ENCODE data around the gene STIM2. TPM values are rescaled to one million over a fixed set of nuclear protein-coding genes. Genes with fewer than 3 reads are reported as not detected.

STIM2 gene
- total RNA-seq, 1 experiment from 2014 or later, result 203 TPM

DNA sequence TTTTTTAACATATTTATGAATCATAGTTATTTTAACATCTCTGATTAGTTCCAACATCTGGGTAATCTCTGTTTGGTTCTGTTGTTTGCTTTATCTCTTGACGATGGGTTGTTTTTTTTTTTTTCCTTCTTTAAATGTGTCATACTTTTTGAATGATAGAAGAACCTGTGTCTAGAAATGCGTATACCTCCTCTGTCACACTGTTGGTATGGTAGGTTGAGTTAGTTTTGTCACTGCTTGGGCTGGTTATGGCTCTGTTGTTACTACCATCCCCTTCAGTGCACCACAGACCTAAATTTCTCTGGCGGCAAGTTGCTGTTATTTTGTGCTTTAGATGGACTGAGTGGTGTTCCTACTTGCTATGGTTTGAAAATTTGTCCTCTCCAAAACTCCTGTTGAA lies 16.8 kb downstream of the STIM2 start:
- Histone ChIP-seq H2AFZ (ENCODE audit: low read length) (no peak overlapping the region), H3K79me2 (ENCODE audit: low read length) (peaks cover 99% of the 10 kb centered on the region), H3K9me3 (ENCODE audit: low read length) (no peaks in the 10 kb centered on the region), H3K9me2 (replicated peaks; ENCODE audit: insufficient read depth, low read length) (no peaks in the 10 kb centered on the region), H3K27me3 (ENCODE audit: low read length) (no peaks in the 10 kb centered on the region), H3K27ac (ENCODE audit: low read length) (no peak overlapping the region), H3K4me3 (ENCODE audit: low read length) (no peak overlapping the region), H3K4me1 (ENCODE audit: low read length) (peaks cover 38% of the 10 kb centered on the region), H3K9ac (ENCODE audit: low read length) (no peak overlapping the region), H4K20me1 (ENCODE audit: insufficient read depth, low read depth, low read length) (peaks cover 18% of the 10 kb centered on the region; the same call in 1 of the 2 replicates), H3K4me2 (ENCODE audit: low read depth, low read length, poor library complexity, severe bottlenecking) (no peak overlapping the region), H3K36me3 (ENCODE audit: insufficient read depth, low read length) (peaks cover 20% of the 10 kb centered on the region; the same call in 1 of the 2 replicates)
- no peak for DNase-seq

DNA sequence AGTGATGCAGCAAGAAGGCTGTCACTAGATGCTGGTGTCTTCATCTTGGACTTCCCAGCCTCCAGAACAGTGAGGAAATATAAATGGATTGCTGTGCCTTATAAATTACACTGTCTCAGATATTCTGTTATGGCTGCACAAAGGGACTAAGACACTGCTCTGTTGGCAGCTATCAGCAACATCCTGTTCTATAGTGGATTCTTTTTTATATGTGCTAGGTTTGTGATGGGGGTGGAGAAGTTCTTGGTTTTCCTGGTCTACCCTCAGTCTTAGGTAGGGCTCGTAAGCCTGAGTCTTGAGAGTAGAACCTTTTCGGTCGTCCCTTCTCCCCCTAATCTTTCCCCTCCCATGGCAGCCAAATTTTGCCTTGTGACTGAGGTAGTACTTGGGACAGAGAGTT lies 17.3 kb downstream of the STIM2 start:
- Histone ChIP-seq H3K36me3 (ENCODE audit: insufficient read depth, low read length) (peaks cover 20% of the 10 kb centered on the region; the same call in 1 of the 2 replicates), H3K9me2 (replicated peaks; ENCODE audit: insufficient read depth, low read length) (no peaks in the 10 kb centered on the region), H3K4me2 (ENCODE audit: low read depth, low read length, poor library complexity, severe bottlenecking) (no peak overlapping the region), H3K9me3 (ENCODE audit: low read length) (no peaks in the 10 kb centered on the region), H3K27ac (ENCODE audit: low read length) (no peak overlapping the region), H3K4me3 (ENCODE audit: low read length) (no peak overlapping the region), H4K20me1 (ENCODE audit: insufficient read depth, low read depth, low read length) (peaks cover 18% of the 10 kb centered on the region; the same call in 1 of the 2 replicates), H3K79me2 (ENCODE audit: low read length) (peaks cover 97% of the 10 kb centered on the region), H3K4me1 (ENCODE audit: low read length) (peaks cover 43% of the 10 kb centered on the region), H2AFZ (ENCODE audit: low read length) (no peak overlapping the region), H3K27me3 (ENCODE audit: low read length) (no peaks in the 10 kb centered on the region), H3K9ac (ENCODE audit: low read length) (no peak overlapping the region)
- DNase-seq, result no peak

DNA sequence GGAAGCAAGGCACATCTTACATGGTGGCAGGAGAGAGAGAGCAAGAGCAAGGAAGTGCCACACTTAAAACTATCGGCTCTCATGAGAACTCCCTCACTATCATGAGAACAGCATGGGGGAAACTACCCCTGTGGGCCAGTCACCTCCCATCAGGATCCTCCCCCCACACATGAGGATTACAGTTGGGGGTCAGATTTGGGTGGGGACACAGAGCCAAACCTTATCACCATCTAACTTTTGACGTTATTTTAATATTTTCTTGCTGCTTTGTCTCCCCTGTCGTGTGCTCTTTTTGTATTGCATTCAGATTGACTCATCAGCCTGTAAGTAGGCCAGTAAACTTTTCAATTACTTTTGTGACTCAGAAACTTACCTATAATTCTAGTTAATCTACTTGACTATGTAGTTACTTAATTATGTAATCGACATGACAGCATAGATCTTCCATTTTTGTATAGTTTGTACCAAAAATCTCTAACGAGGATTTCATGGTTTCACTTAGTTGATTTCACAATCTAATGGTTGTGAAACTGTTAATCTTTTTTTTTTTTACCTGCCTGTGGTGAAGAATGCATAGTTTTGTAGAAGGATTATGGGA lies 18.3 kb downstream of the STIM2 start:
- peaks cover 97% of the 10 kb centered on the region for H3K79me2 ChIP-seq (ENCODE audit: low read length)
- no peaks in the 10 kb centered on the region for H3K9me2 ChIP-seq (replicated peaks; ENCODE audit: insufficient read depth, low read length)
- H2AFZ ChIP-seq (ENCODE audit: low read length), result no peak overlapping the region
- H3K27ac ChIP-seq (ENCODE audit: low read length), result no peak overlapping the region
- H3K9ac ChIP-seq (ENCODE audit: low read length), result no peak overlapping the region
- no peak overlapping the region for H3K4me3 ChIP-seq (ENCODE audit: low read length)
- H4K20me1 ChIP-seq (ENCODE audit: insufficient read depth, low read depth, low read length), result peaks cover 18% of the 10 kb centered on the region; the same call in 1 of the 2 replicates
- H3K4me1 ChIP-seq (ENCODE audit: low read length), result peaks cover 50% of the 10 kb centered on the region
- H3K27me3 ChIP-seq (ENCODE audit: low read length), result no peaks in the 10 kb centered on the region
- H3K9me3 ChIP-seq (ENCODE audit: low read length), result no peaks in the 10 kb centered on the region
- H3K4me2 ChIP-seq (ENCODE audit: low read depth, low read length, poor library complexity, severe bottlenecking), result no peak overlapping the region
- no peak for DNase-seq
- peaks cover 20% of the 10 kb centered on the region; the same call in 1 of the 2 replicates for H3K36me3 ChIP-seq (ENCODE audit: insufficient read depth, low read length)

DNA sequence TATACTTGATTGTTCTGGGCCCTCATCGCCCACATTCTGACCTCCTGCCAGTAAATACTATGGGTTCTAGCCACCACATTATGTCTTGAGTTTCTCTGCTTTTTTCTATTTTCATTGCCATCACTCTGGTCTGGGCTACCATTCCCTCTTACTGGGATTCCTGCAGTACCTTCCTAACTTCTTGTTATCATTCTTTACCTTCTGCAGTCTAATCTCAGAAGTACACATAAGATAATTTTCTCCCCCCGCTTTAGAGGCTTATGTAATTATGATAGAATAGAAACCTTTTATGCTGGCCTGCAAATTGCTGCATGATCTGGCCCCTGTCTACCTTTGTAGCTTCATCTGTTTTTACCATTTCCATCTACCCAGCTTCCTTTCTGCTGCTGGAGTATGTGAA lies 19.2 kb downstream of the STIM2 start:
- no peak for DNase-seq
- Histone ChIP-seq H3K27me3 (ENCODE audit: low read length) (no peaks in the 10 kb centered on the region), H3K4me1 (ENCODE audit: low read length) (peaks cover 55% of the 10 kb centered on the region), H3K9me2 (replicated peaks; ENCODE audit: insufficient read depth, low read length) (no peaks in the 10 kb centered on the region), H3K27ac (ENCODE audit: low read length) (peak overlapping the region; percentile 48), H4K20me1 (ENCODE audit: insufficient read depth, low read depth, low read length) (peaks cover 19% of the 10 kb centered on the region; the same call in 1 of the 2 replicates), H3K4me3 (ENCODE audit: low read length) (no peak overlapping the region), H3K9me3 (ENCODE audit: low read length) (no peaks in the 10 kb centered on the region), H3K36me3 (ENCODE audit: insufficient read depth, low read length) (peaks cover 20% of the 10 kb centered on the region; the same call in 1 of the 2 replicates), H3K9ac (ENCODE audit: low read length) (no peak overlapping the region), H3K4me2 (ENCODE audit: low read depth, low read length, poor library complexity, severe bottlenecking) (peak overlapping the region; percentile 1), H2AFZ (ENCODE audit: low read length) (no peak overlapping the region), H3K79me2 (ENCODE audit: low read length) (peaks cover 97% of the 10 kb centered on the region)

DNA sequence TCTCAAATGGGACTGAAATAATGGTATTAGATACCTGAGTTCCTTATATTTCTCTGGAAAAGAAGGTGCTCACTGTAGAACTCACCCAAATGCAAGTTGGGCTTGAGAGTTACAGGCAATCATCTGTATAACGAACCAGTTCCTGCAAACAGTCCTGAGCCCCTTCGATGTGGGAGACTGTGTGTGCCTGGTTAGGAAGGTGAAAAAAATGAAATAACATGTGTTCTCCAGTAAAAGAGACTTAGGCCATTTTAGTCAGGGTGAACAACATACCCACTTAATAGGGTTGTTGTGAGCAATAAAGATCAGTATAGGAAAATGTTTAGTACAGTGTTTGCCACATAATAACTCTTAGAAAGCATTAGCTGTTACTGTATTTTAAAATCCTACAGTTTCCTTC lies 23.4 kb downstream of the STIM2 start:
- H3K4me1 ChIP-seq (ENCODE audit: low read length), result peaks cover 78% of the 10 kb centered on the region
- peaks cover 24% of the 10 kb centered on the region; the same call in 1 of the 2 replicates for H4K20me1 ChIP-seq (ENCODE audit: insufficient read depth, low read depth, low read length)
- no peak overlapping the region for H2AFZ ChIP-seq (ENCODE audit: low read length)
- no peaks in the 10 kb centered on the region for H3K9me2 ChIP-seq (replicated peaks; ENCODE audit: insufficient read depth, low read length)
- H3K9ac ChIP-seq (ENCODE audit: low read length), result peak overlapping the region; percentile 32
- H3K4me3 ChIP-seq (ENCODE audit: low read length), result peak overlapping the region; percentile 42
- 0 out of 2 replicates have a peak, but pooled peaks cover 8% of the 10 kb centered on the region for H3K36me3 ChIP-seq (ENCODE audit: insufficient read depth, low read length)
- peak overlapping the region; percentile 90 for H3K27ac ChIP-seq (ENCODE audit: low read length)
- H3K9me3 ChIP-seq (ENCODE audit: low read length), result no peaks in the 10 kb centered on the region
- H3K79me2 ChIP-seq (ENCODE audit: low read length), result peaks cover 96% of the 10 kb centered on the region
- peak overlapping the region; percentile 89 for H3K4me2 ChIP-seq (ENCODE audit: low read depth, low read length, poor library complexity, severe bottlenecking)
- DNase-seq, result no peak
- H3K27me3 ChIP-seq (ENCODE audit: low read length), result no peaks in the 10 kb centered on the region

DNA sequence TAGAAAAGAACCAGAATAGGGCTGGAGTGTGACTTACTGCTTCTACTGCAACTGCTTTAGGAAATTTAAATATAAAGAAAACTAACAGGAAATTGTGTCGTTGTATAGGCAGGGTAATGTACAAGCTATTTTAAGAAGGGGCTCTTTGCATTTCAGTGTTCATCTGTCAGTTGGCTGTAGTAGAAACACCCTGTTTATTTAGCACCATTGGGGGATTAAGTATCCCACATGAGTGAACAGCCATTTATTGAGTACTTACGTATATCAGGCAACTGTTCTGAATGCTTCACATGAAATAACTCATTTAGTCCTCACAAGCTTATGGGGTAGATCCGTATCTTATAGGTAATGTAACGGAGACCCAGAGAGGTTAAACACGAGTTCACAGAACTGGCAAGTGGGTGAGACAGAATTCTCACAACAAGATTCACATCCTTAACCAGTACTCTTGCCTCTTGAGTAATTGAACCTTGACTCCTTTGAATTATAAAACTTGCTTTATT lies 23.9 kb downstream of the STIM2 start:
- no peak overlapping the region for H2AFZ ChIP-seq (ENCODE audit: low read length)
- no peaks in the 10 kb centered on the region for H3K9me2 ChIP-seq (replicated peaks; ENCODE audit: insufficient read depth, low read length)
- no peaks in the 10 kb centered on the region for H3K9me3 ChIP-seq (ENCODE audit: low read length)
- DNase-seq, result peak; percentile 78
- peak overlapping the region; percentile 32 for H3K9ac ChIP-seq (ENCODE audit: low read length)
- 0 out of 2 replicates have a peak, but pooled peaks cover 3% of the 10 kb centered on the region for H3K36me3 ChIP-seq (ENCODE audit: insufficient read depth, low read length)
- peak overlapping the region; percentile 89 for H3K4me2 ChIP-seq (ENCODE audit: low read depth, low read length, poor library complexity, severe bottlenecking)
- H4K20me1 ChIP-seq (ENCODE audit: insufficient read depth, low read depth, low read length), result peaks cover 29% of the 10 kb centered on the region; the same call in 1 of the 2 replicates
- peaks cover 96% of the 10 kb centered on the region for H3K79me2 ChIP-seq (ENCODE audit: low read length)
- H3K4me1 ChIP-seq (ENCODE audit: low read length), result peaks cover 73% of the 10 kb centered on the region
- peak overlapping the region; percentile 90 for H3K27ac ChIP-seq (ENCODE audit: low read length)
- no peaks in the 10 kb centered on the region for H3K27me3 ChIP-seq (ENCODE audit: low read length)
- H3K4me3 ChIP-seq (ENCODE audit: low read length), result peak overlapping the region; percentile 42

DNA sequence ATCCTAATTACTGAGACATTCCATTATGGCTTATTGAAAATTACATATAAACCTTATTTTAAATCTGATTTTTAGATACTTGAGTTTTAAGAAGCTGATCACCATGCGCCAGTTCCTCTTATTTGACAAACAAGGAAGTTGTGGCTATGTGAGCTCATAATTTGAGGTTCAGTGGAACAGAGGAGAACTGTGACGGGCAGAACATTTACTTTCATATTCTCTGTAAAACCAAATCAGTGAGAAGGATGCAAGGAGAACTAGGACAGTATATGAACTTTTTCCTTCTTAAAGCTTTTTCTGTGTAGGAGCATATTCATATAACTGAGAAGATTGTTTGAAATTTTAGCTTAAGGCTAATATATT lies 25.3 kb downstream of the STIM2 start:
- no peaks in the 10 kb centered on the region for H3K27me3 ChIP-seq (ENCODE audit: low read length)
- no peak overlapping the region for H2AFZ ChIP-seq (ENCODE audit: low read length)
- H3K4me2 ChIP-seq (ENCODE audit: low read depth, low read length, poor library complexity, severe bottlenecking), result peak overlapping the region; percentile 89

DNA sequence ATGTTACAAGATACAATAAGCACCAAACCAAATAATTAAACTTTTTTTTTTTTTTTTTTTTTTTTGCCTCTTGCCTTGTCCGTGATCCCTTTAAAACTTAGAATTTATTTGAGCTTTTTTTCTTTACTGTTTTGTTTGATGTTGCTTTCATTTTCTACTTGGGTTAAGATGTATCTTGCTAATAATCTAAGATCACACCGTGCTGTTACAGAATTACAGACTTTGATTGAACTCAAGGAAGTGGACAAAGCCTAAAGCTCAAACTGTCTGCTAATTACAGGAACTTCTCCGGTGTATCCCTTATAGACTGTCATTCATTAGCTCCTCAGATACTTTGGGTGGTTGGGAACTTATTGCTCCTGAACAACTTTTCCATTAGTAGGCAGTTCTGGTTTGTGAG lies 26.5 kb downstream of the STIM2 start:
- Histone ChIP-seq H3K9me2 (replicated peaks; ENCODE audit: insufficient read depth, low read length) (no peaks in the 10 kb centered on the region), H3K36me3 (ENCODE audit: insufficient read depth, low read length) (0 out of 2 replicates have a peak, but pooled peaks cover 3% of the 10 kb centered on the region), H3K79me2 (ENCODE audit: low read length) (peaks cover 97% of the 10 kb centered on the region), H3K9ac (ENCODE audit: low read length) (no peak overlapping the region), H2AFZ (ENCODE audit: low read length) (no peak overlapping the region), H3K4me2 (ENCODE audit: low read depth, low read length, poor library complexity, severe bottlenecking) (no peak overlapping the region), H3K27ac (ENCODE audit: low read length) (peak overlapping the region; percentile 90), H4K20me1 (ENCODE audit: insufficient read depth, low read depth, low read length) (peaks cover 30% of the 10 kb centered on the region; the same call in 1 of the 2 replicates), H3K9me3 (ENCODE audit: low read length) (no peaks in the 10 kb centered on the region), H3K4me1 (ENCODE audit: low read length) (peaks cover 51% of the 10 kb centered on the region), H3K4me3 (ENCODE audit: low read length) (no peak overlapping the region), H3K27me3 (ENCODE audit: low read length) (no peaks in the 10 kb centered on the region)
- DNase-seq, result no peak

More for the DNA sequence above, 25.3 kb downstream of the STIM2 start:
- peak; percentile 91 for DNase-seq
- H3K27ac ChIP-seq (ENCODE audit: low read length), result peak overlapping the region; percentile 90
- peaks cover 61% of the 10 kb centered on the region for H3K4me1 ChIP-seq (ENCODE audit: low read length)
- peaks cover 31% of the 10 kb centered on the region; the same call in 1 of the 2 replicates for H4K20me1 ChIP-seq (ENCODE audit: insufficient read depth, low read depth, low read length)
- peak overlapping the region; percentile 57 for H3K4me3 ChIP-seq (ENCODE audit: low read length)
- H3K36me3 ChIP-seq (ENCODE audit: insufficient read depth, low read length), result 0 out of 2 replicates have a peak, but pooled peaks cover 3% of the 10 kb centered on the region
- peaks cover 97% of the 10 kb centered on the region for H3K79me2 ChIP-seq (ENCODE audit: low read length)
- no peaks in the 10 kb centered on the region for H3K9me3 ChIP-seq (ENCODE audit: low read length)
- no peaks in the 10 kb centered on the region for H3K9me2 ChIP-seq (replicated peaks; ENCODE audit: insufficient read depth, low read length)
- H3K9ac ChIP-seq (ENCODE audit: low read length), result peak overlapping the region; percentile 55

All from Karpas-422 (cell line).